ENCODE measurements around the gene MED25.

Gene MED25

DNA sequence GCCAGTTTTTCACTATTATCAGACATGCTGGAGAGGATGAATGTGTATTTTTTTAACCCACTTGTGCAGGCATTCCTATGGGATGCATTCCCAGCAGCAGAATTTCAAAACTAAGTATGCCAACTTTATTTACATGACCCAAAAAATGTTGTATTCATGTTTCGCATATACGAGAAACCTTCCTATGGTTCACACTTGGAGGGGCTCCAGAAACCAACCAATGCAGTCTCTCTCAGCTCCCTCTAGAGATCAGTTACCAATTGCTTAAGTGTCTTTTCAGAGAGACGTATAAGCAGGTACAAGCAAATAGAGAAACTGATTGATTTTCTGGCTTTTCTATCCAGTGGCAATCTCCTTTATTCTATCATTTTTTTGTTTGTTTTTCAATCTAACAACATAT is 27.3 kb downstream of the MED25 start:
- no peak for DNase-seq

- DNase-seq = no peak
These were observed 28.3 kb downstream of the MED25 start for GRCh38 chr19:49846408-49846807.

GRCh38 chr19:49847731-49848696 is 29.9 kb downstream of the MED25 start:
- peak; percentile 85 for DNase-seq

- DNase-seq = no peak
These were observed 30.8 kb downstream of the MED25 start for GRCh38 chr19:49848938-49849337.

GRCh38 chr19:49849433-49850220 is 31.5 kb downstream of the MED25 start:
- no peak for DNase-seq

DNA sequence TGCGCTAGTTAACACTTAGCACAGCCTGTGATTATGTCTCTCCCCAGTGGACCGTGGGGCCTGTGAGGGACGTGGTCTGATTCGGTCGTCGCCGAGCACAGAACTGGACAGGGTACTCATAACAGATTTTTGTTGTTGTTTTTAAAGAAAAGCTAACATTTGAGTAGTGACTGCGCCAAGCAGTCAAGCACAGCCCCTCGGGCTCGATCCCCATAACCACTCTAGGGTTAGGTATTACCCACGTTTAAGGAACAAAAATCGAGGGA is 32.1 kb downstream of the MED25 start:
- no peak for DNase-seq

DNA sequence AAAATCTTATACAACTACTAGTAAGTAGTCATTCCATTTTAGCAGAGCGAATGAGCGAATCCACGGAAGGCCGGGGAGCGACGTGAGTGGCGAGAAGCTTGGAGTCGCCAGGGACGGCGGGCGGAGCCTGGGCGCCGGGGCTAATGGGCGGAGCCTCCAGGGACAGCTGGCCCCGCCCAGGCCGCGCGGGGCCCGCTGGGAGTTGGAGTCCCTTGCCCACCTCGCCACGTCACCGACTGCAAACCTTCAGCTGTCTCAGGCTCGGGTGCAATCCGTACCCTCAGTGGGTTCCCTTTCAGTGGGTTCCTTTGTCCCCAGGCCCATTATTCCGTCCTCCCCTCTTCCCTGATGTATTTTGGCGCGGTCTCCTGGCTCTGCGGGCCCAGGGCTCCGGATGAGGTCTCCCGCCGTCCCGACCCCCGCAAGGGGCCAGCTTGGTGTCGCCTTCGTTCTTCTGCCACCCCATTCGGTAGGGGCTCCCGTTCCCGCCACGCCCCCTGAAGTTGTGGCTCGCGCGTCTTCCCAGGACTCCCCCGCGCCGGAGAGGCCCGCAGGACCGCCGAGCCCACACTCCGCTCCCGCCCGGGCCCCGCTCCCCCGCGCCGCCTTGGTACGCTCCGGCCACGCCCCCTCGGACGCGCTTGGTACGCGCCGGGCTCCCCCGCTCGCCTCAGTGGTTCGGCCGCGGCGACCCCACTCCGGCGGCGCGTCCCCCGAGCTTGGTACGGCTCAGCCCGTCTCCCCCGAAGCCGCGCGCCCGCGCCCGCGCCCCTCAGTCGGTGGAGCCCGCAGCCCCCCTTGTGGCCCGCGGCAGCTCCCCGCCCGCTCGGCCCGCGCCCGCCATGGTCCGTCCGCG is 32.6 kb downstream of the MED25 start, which contains the start of gene PTOV1:
Gene PTOV1 (plus strand): TSS at position 673 of the 856 bp plus-strand sequence.
- peak; percentile 93 for DNase-seq

GRCh38 chr19:49851456-49852259 is 33.6 kb downstream of the MED25 start:
- peak; percentile 45 for DNase-seq

DNA sequence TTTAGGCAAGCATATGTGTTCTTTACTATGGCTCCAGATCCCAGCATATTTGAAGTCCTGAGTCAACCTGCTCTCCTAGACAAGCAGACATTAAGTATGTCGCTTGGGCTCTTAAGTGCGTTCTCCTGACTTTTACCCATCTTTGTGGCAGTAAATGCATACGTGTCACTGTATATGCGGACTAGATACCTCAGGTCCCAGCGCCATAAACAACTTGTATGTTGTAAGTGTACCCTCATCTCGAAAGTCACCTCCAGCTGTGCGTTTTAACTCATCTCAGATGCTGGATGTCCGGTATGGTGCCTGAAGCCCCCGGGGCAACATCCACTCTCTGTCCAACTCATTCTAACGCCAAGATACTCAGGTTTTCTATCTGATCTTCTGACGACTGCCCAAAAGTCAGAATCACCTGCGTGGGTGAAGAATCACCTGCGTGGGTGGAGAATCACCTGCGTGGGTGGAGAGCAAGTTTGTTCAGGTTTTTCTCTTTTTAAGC is 34.6 kb downstream of the MED25 start:
- DNase-seq = no peak

DNA sequence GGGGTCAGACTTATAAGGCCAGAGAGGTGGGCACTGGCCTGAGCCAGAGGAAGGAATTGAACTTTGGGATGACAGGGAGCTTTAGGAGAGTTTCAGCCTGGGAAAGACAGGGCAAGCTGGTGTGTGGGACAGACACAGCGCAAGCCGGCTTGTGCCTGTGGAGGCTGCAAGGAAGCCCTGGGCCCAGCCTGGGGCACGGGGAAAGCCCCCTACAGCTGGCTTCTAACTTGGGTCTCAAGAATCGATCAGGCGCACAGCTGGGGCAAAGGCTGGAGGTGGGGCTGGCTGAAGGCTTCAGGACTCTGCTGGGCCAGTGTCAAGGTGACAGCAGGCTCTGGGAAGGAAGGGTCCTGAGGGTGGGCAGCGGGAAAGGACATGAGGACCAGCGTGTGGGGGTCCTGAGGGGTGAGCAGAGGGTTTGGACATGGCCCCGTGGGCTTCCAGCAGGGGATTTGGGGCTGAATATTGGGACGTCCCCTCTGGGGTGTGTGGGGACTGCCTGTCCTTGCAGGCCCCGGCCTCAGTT is 35.8 kb downstream of the MED25 start:
- DNase-seq = no peak

DNA sequence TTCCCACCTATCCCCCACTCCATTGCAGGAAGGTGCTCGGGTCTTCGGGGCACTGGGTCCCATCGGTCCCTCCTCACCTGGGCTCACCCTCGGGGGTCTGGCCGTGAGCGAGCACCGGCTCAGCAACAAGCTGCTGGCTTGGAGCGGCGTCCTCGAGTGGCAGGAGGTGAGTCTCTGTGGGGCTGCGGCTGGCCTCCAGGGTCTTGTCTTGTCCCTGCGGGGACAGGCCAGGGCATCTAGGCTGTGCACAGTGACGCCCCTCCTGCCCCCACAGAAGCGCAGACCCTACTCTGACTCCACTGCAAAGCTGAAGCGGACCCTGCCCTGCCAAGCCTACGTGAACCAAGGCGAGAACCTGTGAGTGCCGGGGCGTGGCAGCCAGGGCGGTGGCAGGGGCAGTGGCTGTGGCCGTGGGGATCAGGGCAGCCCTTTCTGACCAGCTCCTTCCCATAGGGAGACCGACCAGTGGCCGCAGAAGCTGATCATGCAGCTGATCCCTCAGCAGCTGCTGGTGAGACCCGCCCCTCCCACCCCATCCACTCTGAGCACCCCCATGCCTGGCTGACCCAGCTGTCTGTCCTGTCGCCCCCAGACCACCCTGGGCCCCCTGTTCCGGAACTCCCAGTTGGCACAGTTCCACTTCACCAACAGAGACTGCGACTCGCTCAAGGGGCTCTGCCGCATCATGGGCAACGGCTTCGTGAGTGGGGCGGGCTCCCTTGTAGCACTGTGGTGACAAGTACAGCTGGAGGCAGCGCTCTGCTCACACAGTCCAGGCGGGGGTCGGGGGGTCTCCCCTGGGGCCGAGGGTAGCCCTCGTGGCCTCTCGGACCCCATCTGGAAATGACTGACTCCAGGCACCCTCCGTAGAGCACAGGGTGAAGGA is 36.5 kb downstream of the MED25 start:
- no peak for DNase-seq

DNA sequence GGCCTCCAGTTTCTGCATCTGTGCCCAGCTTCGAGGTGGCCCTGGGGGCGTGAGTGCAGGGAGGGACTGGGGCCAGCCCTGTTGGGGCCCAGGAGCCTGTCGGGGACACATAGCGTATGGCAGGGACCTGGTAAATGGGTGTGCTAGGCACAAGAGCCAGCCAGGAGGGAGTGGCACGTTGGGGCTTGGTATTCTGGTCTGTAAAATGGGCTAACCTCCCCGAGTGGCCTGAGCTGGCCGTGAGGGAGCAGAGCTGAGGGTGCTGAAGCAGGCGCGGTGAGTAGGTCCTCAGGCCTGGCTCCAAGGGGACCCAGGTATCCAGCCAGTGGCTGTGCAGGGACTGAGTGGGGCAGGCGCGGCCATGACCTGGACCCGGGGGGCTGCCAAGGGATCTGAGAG is 37.2 kb downstream of the MED25 start:
- DNase-seq = no peak

DNA sequence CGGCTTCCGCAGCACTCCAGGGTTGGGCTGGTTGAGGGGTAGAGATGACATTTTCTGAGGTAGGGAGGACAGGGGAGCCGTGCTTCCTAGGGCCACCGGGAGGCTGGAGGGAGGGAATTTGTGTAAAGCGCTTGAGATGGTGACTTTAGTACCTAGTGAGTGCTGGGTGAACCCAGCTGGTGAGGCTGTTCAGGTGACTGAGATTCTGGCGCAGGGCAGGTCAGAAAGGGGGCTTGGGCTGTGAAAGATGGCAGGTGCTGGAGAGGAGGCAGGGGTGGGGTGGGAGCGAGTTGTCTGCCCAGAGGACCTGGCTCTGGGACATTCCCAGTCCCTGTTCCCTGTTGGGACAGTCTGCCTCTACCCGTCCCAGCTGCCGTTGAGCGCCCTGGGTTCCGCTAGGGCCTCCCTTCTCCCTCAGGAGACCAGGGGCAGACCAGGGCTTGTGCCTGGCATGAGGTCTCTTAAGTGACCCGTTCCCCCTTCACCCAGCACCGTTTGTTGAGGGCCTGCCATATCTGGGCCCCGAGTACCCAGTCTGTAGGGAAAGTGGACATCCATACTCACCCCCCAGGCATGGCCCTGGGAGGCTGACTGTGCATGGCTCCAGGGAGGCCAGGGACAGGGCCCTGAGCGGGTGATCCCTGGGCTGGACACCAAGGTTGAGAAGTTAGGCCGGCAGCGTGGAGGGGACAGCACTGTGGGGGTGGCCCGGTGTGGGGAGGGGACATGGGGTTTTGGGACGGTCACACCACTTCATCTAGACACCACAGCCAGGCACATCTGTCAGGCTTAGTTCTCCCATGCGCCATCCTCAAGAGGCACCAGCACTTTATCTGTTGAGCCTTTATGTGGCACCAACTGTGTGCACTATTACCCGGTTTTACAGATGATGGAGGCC is 37.8 kb downstream of the MED25 start:
- no peak for DNase-seq

DNA sequence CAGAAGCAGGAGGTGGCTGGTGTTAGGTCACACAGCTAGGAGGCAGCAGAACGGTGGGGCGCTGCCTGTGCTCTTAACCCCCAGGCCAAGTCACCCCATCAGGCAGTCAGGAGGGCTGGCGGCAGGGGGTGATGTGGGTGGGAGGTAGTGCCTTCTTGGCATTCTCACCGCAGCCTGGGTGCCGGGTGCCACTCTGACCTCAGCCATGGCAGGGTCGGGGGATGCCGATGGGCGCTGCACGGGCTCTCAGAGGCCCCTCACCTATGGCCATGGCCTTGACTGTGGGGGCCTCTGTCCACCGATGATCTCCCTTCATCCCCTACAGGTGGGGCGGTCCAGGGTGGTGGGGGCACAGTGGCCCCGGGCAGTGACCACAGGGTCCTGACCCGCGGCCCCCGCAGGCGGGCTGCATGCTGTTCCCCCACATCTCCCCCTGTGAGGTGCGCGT is 38.5 kb downstream of the MED25 start:
- no peak for DNase-seq

DNA sequence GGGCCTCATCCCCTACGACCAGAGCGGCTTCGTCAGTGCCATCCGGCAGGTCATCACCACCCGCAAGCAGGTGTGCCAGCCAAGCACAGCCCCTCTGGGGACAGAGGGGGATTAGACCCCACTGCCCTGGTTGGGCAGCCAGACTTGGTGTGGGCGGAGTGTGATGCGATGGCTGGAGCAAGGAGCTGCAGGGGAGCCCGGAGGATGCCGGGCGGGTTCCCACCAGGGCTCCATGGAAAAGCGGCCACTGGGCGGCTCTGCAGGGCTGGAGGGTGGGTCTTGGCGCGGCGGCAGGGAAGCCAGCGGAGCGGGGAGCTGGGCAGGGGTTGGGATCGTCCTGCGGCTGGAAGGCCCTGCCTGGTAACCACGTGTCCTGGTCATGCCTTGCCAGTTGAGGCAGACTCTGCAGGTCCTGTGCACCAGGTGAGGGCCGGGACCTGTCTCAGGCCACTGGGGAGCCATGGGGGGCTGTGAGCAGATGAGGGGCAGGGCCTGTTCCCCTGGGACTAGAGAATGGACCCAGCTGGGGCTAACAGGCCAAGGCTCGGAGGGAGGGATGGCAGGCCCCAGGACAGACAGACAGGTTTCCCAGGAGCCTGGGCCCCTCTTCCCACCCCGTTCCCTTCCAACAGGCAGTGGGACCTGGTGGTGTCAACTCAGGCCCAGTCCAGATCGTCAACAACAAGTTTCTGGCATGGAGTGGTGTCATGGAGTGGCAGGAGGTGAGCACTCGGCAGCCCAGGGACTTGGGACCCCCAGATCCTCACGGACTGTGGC is 39.2 kb downstream of the MED25 start:
- DNase-seq = no peak

- DNase-seq = no peak
These were observed 39.7 kb downstream of the MED25 start for GRCh38 chr19:49857838-49858087.

DNA sequence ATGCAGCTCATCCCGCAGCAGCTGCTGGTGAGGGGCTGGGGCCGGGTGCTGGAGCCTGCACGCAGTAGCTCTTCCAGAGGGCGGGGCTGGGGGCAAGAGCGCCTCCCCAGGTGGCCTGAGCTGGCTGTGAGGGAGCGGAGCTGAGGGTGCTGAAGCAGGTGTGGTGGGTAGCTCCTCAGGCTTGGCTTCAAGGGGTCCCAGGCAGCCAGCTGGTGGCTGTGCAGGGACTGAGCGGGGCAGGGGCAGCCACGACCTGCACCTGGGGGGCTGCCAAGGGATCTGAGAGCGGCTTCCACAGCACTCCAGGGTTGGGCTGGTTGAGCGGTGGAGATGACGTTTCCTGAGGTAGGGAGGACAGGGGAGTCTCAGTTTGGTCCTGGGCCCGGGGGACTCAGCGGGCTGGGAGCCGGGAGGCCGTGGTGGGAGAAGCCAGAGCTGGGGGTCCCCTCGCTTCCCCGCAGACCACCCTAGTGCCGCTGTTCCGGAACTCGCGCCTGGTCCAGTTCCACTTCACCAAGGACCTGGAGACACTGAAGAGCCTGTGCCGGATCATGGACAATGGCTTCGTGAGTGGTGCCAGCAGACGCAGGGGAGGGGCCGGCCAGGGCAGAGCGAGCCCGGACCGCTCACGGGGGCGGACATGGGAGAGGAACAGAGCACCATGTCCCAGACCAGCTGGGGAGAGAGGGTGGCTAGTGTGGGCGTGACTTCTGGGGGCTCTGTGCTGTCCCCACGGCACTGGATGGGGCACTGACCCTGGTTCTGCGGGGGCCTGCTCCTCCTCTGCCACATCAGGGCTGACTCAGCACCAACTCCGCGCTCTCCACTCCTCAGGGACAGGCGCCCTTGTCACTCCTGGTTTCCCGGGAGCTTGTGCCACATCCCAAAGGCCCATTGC is 40.2 kb downstream of the MED25 start:
- no peak for DNase-seq
